PC-3 (cell line): ENCODE measurements around the gene GALK2. TPM values are rescaled to one million over a fixed set of nuclear protein-coding genes. Genes with fewer than 3 reads are reported as not detected.
A peak's percentile ranks its signal among the peaks of the same experiment; 100 is the strongest.

Experiments
- ATAC-seq: fragments of 200-7000 bp; cut with Tn5 transposase; 2 replicates; pipeline ENCODE4 v1.9.1; 2020; ENCODE audit warnings: mild to moderate bottlenecking, moderate library complexity
- BruUV-seq: library from RNA; stranded (reverse); fragments of 400-500 nt; replicated peaks from 2 replicates; lab custom pipeline; 2021; lab: Mats Ljungman, UMichigan
- CTCF ChIA-PET: fragments of 300-600 bp; sonication (Branson Sonifier 250); formaldehyde crosslinking; loops from one replicate; lab custom pipeline; 2022; ENCODE audit warnings: antibody characterized with exemption; lab: Charles Lee
- POLR2A ChIA-PET: fragments of 300-600 bp; sonication (Branson Sonifier 250); formaldehyde crosslinking; loops from one replicate; lab custom pipeline; 2022; ENCODE audit warnings: antibody characterized with exemption; ENCODE audit not compliant: unreplicated experiment; lab: Charles Lee
- DNase-seq: peaks from one replicate; pipeline ENCODE4 v3.0.0-alpha.2; 2015
- H2AFZ ChIP-seq: fragments of 300-600 bp; sonication (generic); 2 replicates; pipeline ENCODE4 v1.6.0; 2016; ENCODE audit warnings: antibody characterized with exemption, low read length
- H3F3A ChIP-seq: fragments of 300-600 bp; sonication (generic); one replicate; pipeline ENCODE4 v1.6.0; 2017; ENCODE audit warnings: antibody characterized with exemption, low read length, control low read depth, mild to moderate bottlenecking; ENCODE audit not compliant: unreplicated experiment
- H3K27ac ChIP-seq: fragments of 300-600 bp; sonication (generic); 2 replicates; pipeline ENCODE4 v1.5.1; 2016; ENCODE audit warnings: mild to moderate bottlenecking, low read length
- H3K27me3 ChIP-seq: fragments of 300-600 bp; sonication (generic); 2 replicates; pipeline ENCODE4 v1.6.1; 2016; ENCODE audit warnings: low read length, mixed read lengths
- H3K36me3 ChIP-seq: fragments of 300-600 bp; sonication (generic); 2 replicates; pipeline ENCODE4 v1.6.1; 2016; ENCODE audit warnings: low read depth, mixed run types, low read length, mixed read lengths
- H3K4me1 ChIP-seq: fragments of 300-600 bp; sonication (generic); 2 replicates; pipeline ENCODE4 v1.5.1; 2016; ENCODE audit warnings: low read length; ENCODE audit not compliant: insufficient read depth
- H3K4me2 ChIP-seq: fragments of 300-600 bp; sonication (generic); 2 replicates; pipeline ENCODE4 v1.6.0; 2016; ENCODE audit warnings: low read length
- H3K4me3 ChIP-seq: fragments of 300-600 bp; sonication (generic); 2 replicates; pipeline ENCODE4 v1.5.1; 2016; ENCODE audit warnings: mild to moderate bottlenecking, low read length, mixed read lengths
- H3K79me2 ChIP-seq: fragments of 300-600 bp; sonication (generic); 2 replicates; pipeline ENCODE4 v1.6.1; 2017; ENCODE audit warnings: low read length, mixed read lengths
- H3K9ac ChIP-seq: fragments of 300-600 bp; sonication (generic); 2 replicates; pipeline ENCODE4 v1.6.0; 2016; ENCODE audit warnings: mild to moderate bottlenecking, low read length
- H3K9me2 ChIP-seq: fragments of 300-600 bp; sonication (generic); replicated peaks from 2 replicates; pipeline ENCODE4 v1.6.1; 2016; ENCODE audit warnings: mixed run types, low read length, mixed read lengths
- H3K9me3 ChIP-seq: fragments of 300-600 bp; sonication (generic); 2 replicates; pipeline ENCODE4 v1.6.1; 2016; ENCODE audit warnings: low read length, mixed read lengths
- H4K20me1 ChIP-seq: fragments of 300-600 bp; sonication (generic); 2 replicates; pipeline ENCODE4 v1.6.1; 2016; ENCODE audit warnings: low read length, mixed read lengths
- EZH2 ChIP-seq: fragments of 300-600 bp; sonication (generic); IDR thresholded peaks from one replicate; pipeline ENCODE4 v1.6.1; 2017; ENCODE audit warnings: antibody characterized with exemption, mild to moderate bottlenecking, low read length; ENCODE audit not compliant: unreplicated experiment
- EZH2phosphoT487 ChIP-seq: fragments of 300-600 bp; sonication (generic); IDR thresholded peaks from 2 replicates; pipeline ENCODE4 v1.6.1; 2018; ENCODE audit warnings: mild to moderate bottlenecking, antibody characterized with exemption, low read length, borderline replicate concordance
- intact Hi-C: fragments of 100-400 bp; cut with micrococcal nuclease; formaldehyde crosslinking; loops from 2 replicates; pipeline ENCODE4 v1.9.0; 2023
- total RNA-seq: library from RNA; depleted of rRNA; stranded (reverse); fragments of >200 nt; gene quantifications from 2 replicates; pipeline ENCODE4 v1.2.3, GENCODE V29; 2014
- TF ChIP-seq, protein P1 (sequence below): fragments of 300-600 bp; sonication (generic); conservative IDR thresholded peaks from 2 replicates; pipeline ENCODE4 v1.5.1; 2017; ENCODE audit warnings: antibody characterized with exemption, low read depth, mild to moderate bottlenecking, low read length

Gene GALK2
- total RNA-seq, 1 experiment from 2014 or later: 27.2 TPM

DNA sequence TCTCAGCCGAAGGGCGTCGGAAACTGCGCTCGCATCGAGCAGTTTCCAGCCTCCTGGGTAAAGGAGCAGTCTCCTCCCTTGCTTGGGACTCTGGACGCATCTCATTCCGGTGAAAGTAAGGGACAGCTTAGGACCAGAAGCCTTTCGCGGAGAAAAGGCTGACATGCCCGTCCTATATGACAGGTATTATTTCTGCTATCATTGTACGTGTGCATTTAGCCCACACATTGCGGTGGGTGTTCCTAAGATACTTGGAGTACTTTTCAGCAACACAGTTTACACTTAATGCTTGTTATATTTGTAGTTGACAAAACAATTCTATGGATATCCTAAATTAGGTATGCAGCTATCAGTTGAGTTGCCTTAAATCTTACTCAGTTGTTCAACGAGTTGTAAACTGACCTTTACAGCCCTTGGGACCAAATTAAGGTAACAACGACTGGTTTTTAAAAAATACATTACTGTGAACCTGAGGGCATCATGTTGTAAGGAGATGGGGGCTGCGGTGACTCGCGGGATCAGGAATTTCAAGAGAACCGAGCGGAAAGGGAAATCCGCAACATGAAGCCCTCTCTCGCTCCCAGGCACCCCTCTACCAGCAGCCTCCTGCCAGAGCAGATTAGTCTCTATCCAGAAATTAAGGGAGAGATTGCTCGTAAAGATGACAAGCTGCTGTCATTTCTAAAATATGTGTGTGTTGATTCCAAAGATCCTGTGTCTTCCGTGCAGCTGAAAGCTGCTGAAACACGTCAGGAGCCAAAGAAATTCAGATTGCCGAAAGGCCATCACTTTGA, 14.0 kb upstream of the GALK2 start:
- ChIA-PET POLR2A (interaction anchor here (0.6 to 0.7 kb wide), 2 partner anchors 110 to 369 kb away, joined by 4 read pairs; partner anchors contain the start of gene SECISBP2L), CTCF (interaction anchor here (1.1 to 1.4 kb wide), 2 partner anchors 10 to 14 kb away, joined by 3 to 4 read pairs; partner anchors contain the start of gene GALK2)
- peaks cover 67% of the 10 kb centered on the region for H3K79me2 ChIP-seq
- no peaks in the 10 kb centered on the region for H3F3A ChIP-seq
- intact Hi-C loops: loop anchor here (1.0 kb wide), 1 partner anchor 14 kb away; the partner anchor contains the start of gene GALK2
- no peaks in the 10 kb centered on the region for H3K9me2 ChIP-seq
- ATAC-seq (peak; percentile 16), DNase-seq (peak; percentile 25)
- H3K9me3 ChIP-seq: no peaks in the 10 kb centered on the region
- BruUV-seq: TSS peak; percentile 75
- peaks cover 26% of the 10 kb centered on the region for H4K20me1 ChIP-seq
- TF ChIP-seq, protein P1, sequence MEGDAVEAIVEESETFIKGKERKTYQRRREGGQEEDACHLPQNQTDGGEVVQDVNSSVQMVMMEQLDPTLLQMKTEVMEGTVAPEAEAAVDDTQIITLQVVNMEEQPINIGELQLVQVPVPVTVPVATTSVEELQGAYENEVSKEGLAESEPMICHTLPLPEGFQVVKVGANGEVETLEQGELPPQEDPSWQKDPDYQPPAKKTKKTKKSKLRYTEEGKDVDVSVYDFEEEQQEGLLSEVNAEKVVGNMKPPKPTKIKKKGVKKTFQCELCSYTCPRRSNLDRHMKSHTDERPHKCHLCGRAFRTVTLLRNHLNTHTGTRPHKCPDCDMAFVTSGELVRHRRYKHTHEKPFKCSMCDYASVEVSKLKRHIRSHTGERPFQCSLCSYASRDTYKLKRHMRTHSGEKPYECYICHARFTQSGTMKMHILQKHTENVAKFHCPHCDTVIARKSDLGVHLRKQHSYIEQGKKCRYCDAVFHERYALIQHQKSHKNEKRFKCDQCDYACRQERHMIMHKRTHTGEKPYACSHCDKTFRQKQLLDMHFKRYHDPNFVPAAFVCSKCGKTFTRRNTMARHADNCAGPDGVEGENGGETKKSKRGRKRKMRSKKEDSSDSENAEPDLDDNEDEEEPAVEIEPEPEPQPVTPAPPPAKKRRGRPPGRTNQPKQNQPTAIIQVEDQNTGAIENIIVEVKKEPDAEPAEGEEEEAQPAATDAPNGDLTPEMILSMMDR: no peak
- no peak for TF ChIP-seq EZH2phosphoT487
- TF ChIP-seq EZH2: no peak
- peak overlapping the region; percentile 100 for H3K4me3 ChIP-seq
- peak overlapping the region; percentile 99 for H3K9ac ChIP-seq
- peak overlapping the region; percentile 45; the same call in 1 of the 2 replicates for H3K27ac ChIP-seq
- peak overlapping the region; percentile 97 for H2AFZ ChIP-seq
- no peaks in the 10 kb centered on the region for H3K36me3 ChIP-seq
- peaks cover 19% of the 10 kb centered on the region for H3K4me1 ChIP-seq
- H3K4me2 ChIP-seq: peak overlapping the region; percentile 93
- H3K27me3 ChIP-seq: no peaks in the 10 kb centered on the region

DNA sequence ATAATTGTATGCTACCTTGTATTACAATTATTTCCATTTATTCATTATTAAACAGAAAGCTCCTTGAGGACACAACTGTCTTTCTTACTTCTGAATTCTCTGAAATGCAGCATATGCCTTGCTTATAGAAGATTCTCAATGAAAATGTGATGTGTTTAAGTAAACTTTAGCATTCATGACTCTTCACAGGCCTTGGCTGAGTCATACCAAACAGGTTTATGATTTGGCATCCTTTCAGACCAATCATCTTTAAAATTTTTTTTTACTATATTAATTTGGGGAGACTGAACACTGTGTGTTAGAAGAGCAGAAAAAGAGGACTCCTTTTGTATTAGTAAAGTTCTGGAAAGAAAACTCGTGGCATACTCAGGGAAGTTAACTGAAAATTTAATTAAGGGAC, 6.4 kb upstream of the GALK2 start:
- POLR2A ChIA-PET: no interaction called here

More for the DNA sequence above, 6.4 kb upstream of the GALK2 start:
- no peak for TF ChIP-seq EZH2
- no peak for TF ChIP-seq EZH2phosphoT487
- TF ChIP-seq, protein P1: no peak
- Histone ChIP-seq H3K9ac (no peak overlapping the region), H3K4me3 (no peak overlapping the region), H3K4me2 (peak overlapping the region; percentile 27), H3K27ac (peak overlapping the region; percentile 21), H3K4me1 (peaks cover 11% of the 10 kb centered on the region), H3K79me2 (no peaks in the 10 kb centered on the region), H3K9me2 (no peaks in the 10 kb centered on the region), H2AFZ (no peak overlapping the region), H3K27me3 (no peaks in the 10 kb centered on the region), H3K36me3 (no peaks in the 10 kb centered on the region), H3K9me3 (no peaks in the 10 kb centered on the region), H4K20me1 (no peaks in the 10 kb centered on the region), H3F3A (no peaks in the 10 kb centered on the region)
- intact Hi-C loops: no loop called here
- DNase-seq (peak; percentile 83), ATAC-seq (peak; percentile 77)
- BruUV-seq: no TSS peak
- CTCF ChIA-PET: interaction anchor here (0.7 kb wide), 1 partner anchor 79 kb away, joined by 3 read pairs; no protein-coding TSS in a partner anchor
